Effector memory CD4-positive, alpha-beta T cell (primary cell): ENCODE data around the gene ADAMTS9.

Source experiments
- DNase-seq, 3 donors: peaks; one replicate each; pipeline ENCODE4 v3.0.0-alpha.2; 2020
- H3K27ac ChIP-seq: 2 replicates; pipeline ENCODE4 v1.7.0; 2013; ENCODE audit warnings: mild to moderate bottlenecking, low read length, moderate library complexity; ENCODE audit not compliant: insufficient read depth, poor library complexity, severe bottlenecking
- H3K27me3 ChIP-seq: replicated peaks from 2 replicates; pipeline ENCODE4 v1.7.0; 2013; ENCODE audit warnings: mild to moderate bottlenecking, low read length; ENCODE audit not compliant: insufficient read depth, control insufficient read depth, poor library complexity, severe bottlenecking
- H3K36me3 ChIP-seq: 2 replicates; pipeline ENCODE4 v1.7.0; 2013; ENCODE audit warnings: mild to moderate bottlenecking, low read length, moderate library complexity; ENCODE audit not compliant: control insufficient read depth, insufficient read depth
- H3K4me1 ChIP-seq: 2 replicates; pipeline ENCODE4 v1.7.0; 2013; ENCODE audit warnings: low read length, mild to moderate bottlenecking; ENCODE audit not compliant: control insufficient read depth, insufficient read depth, poor library complexity, severe bottlenecking
- H3K4me3 ChIP-seq: 2 replicates; pipeline ENCODE4 v1.7.0; 2013; ENCODE audit warnings: low read length, low read depth, mild to moderate bottlenecking; ENCODE audit not compliant: insufficient read depth, poor library complexity, severe bottlenecking
- H3K9me3 ChIP-seq: 2 replicates; pipeline ENCODE4 v1.7.0; 2013; ENCODE audit warnings: mild to moderate bottlenecking, low read length, moderate library complexity; ENCODE audit not compliant: control insufficient read depth

ADAMTS9 gene

DNA sequence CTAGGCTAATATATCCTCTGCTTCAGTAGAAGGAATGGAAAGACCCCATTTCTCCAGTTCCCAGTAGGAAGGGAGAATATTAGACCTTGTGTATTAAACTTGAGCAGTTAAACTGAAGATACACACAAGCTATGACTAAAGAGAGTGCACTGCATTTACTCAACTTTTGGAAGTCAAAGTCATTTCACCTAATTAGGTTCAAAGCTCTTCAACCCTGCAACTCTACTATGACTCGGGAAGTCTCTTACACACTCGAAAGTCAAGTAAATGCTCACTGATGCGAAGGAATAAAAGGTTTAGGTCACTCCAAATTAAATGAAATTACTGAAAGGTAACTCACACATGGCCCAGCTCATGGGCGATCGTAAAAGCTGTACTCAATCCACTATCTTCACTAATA lies 33.8 kb downstream of the ADAMTS9 start:
- DNase-seq, result no peak
- H3K4me3 ChIP-seq, result no peak overlapping the region
- H3K9me3 ChIP-seq, result no peaks in the 10 kb centered on the region
- no peaks in the 10 kb centered on the region for H3K4me1 ChIP-seq
- H3K36me3 ChIP-seq, result no peaks in the 10 kb centered on the region
- no peak overlapping the region for H3K27ac ChIP-seq
- H3K27me3 ChIP-seq, result no peaks in the 10 kb centered on the region

DNA sequence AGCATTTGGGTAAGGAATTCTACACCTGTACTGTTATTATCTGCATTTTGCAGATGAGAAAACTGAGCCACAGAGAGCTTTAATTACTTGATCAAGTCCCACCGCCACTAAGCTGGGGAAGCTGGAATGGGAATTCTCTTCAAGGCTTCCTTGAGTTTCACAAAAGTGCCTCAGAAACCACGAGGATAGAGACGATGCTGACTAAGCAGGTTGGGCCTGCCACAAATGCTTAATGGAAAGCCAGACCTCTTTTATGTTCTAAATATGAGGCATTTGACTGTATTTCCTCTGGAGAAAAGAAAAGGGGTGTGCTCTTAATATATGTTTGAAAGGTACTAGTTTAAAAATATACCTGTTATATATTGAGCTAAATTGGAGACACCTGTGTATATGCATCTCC lies 34.7 kb downstream of the ADAMTS9 start:
- Histone ChIP-seq H3K4me3 (no peak overlapping the region), H3K27ac (no peak overlapping the region), H3K36me3 (no peaks in the 10 kb centered on the region), H3K27me3 (no peaks in the 10 kb centered on the region), H3K9me3 (no peaks in the 10 kb centered on the region), H3K4me1 (no peaks in the 10 kb centered on the region)
- no peak for DNase-seq

DNA sequence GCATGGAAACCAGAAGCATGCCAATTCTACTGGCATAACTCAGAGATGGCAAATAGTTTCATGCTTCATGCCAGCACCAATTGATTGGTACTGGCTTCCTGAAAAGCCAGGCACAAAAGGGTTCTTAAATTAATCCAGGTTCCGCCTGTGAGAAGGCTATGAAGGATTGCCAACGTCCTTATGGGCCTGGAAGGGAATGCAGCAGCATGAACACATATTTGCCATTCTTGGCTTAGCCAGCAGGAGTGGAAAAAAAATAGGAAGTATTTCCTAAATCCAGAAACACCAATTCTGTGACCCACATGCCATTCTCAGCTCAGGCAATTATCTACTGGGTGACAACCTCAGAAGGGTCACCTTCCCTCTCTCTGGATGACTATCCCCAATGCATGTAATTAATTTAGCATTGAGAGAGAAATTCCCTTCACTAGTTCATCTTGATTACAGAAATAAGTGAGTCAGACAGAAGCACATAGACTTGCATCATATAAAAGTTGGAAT lies 36.0 kb downstream of the ADAMTS9 start:
- Histone ChIP-seq H3K27me3 (no peaks in the 10 kb centered on the region), H3K27ac (no peak overlapping the region), H3K9me3 (no peaks in the 10 kb centered on the region), H3K36me3 (no peaks in the 10 kb centered on the region), H3K4me1 (no peaks in the 10 kb centered on the region), H3K4me3 (no peak overlapping the region)
- DNase-seq, result no peak

DNA sequence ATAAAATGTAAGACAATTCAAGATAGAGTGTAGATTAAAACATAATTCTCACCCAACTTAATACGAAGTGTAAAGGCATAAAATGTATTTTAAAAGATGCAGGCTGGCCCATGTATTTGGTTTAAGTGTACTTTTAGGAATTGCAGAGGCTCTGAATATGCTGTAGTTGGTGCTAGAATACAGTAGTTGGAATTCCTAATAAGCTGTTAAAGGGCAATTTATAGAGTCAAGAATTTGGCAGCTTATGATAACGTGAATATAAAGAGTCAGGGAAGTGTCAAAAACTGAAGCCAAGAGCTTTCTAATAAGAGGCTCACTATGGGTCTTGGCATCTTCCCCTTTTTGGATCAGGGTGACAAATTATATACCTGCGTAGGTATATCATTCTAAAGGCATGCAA lies 36.5 kb downstream of the ADAMTS9 start:
- Histone ChIP-seq H3K4me3 (no peak overlapping the region), H3K9me3 (no peaks in the 10 kb centered on the region), H3K27me3 (no peaks in the 10 kb centered on the region), H3K4me1 (no peaks in the 10 kb centered on the region), H3K36me3 (no peaks in the 10 kb centered on the region), H3K27ac (no peak overlapping the region)
- DNase-seq, result no peak

DNA sequence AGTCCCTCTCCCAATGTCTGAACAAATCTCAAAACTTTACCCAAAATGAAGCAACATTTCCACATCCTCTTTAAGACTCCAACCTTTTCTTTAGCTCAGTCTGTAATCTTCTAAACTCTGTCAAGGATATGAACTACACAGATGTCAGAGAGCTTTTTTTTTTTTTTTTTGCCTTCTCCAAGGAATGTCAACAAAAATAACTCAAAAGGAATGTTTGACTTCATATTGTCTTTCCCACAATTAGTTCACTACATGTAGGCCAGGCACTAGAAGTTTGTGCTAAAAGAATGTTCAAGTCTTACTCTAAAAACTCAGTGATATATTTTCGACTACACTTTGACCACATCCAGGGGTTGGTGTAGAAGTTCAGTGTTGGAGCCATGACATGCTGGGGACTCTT lies 37.1 kb downstream of the ADAMTS9 start:
- no peaks in the 10 kb centered on the region for H3K27me3 ChIP-seq
- H3K4me1 ChIP-seq, result no peaks in the 10 kb centered on the region
- H3K27ac ChIP-seq, result no peak overlapping the region
- H3K36me3 ChIP-seq, result no peaks in the 10 kb centered on the region
- no peaks in the 10 kb centered on the region for H3K9me3 ChIP-seq
- no peak overlapping the region for H3K4me3 ChIP-seq
- DNase-seq, result no peak

DNA sequence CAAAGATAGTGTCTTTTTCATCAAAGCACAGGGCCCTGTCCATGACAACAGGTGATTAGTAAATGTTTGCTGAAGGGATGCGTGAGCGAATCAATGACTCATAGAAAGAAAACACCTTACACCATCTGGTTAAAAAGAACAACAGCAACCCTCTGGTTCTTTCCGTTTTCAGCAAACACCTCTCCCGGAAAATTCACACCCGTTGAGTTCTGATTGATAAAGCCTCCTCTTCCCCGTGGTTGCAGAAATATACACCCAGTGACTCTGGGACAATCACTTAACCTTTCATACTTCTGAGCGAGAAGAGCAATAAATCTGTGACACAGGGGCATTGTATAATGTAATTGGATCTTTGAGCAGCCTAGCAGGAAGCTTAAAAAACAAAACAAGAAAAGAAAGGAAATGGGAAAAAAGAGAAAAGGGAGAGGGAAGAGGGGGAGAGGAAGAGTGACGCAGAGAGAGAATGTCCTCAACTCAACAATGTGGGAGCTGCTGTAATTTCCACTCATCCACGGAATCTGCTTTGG lies 37.6 kb downstream of the ADAMTS9 start:
- no peak for DNase-seq
- Histone ChIP-seq H3K27me3 (no peaks in the 10 kb centered on the region), H3K4me1 (no peaks in the 10 kb centered on the region), H3K4me3 (no peak overlapping the region), H3K27ac (no peak overlapping the region), H3K36me3 (no peaks in the 10 kb centered on the region), H3K9me3 (no peaks in the 10 kb centered on the region)

DNA sequence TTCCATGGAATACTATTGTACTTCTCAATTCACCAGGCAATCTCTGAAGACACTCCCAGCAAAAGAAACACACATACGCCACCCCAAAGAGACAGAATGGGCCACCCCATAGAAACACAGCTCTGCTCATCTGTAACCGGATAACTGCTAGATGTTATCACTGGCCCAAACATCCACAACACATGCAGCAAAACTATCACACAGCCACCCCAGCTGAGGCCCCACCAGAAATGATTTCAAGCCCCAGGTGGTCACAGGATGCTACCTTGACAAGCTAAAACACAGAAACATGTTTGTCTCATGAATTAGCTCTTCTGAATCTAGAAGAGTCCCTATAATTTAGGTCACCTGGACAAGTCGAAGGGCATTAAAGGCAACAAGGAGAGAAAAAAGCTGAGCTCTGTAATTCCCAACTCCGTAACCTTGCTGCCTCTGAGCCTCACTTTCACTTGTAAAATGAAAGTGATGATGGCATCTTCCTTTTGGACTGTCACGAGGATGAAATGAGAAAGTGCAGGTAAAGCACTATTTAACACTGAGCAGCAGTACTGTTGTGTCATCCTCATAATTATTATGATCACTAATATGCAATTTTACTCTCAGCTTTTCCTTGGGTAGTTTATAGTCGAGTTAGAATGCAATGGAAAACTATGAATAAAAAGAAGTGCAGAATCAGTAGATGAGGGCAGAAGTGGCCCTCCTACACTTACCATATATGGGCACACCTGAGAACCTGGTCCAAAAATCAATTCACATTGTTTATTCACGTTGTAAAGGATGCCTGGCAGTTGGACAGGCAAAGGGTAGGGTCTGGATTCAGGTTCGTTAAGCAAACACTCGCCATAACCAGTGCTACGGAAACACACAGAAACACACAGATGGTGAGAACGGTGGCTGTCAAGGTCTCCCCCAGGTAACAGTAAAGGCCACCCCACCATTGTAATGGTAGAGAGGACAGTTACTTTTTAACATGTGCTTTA lies 38.6 kb downstream of the ADAMTS9 start:
- H3K27me3 ChIP-seq, result no peaks in the 10 kb centered on the region
- no peak for DNase-seq
- no peaks in the 10 kb centered on the region for H3K9me3 ChIP-seq
- H3K4me1 ChIP-seq, result no peaks in the 10 kb centered on the region
- no peak overlapping the region for H3K4me3 ChIP-seq
- H3K27ac ChIP-seq, result no peak overlapping the region
- no peaks in the 10 kb centered on the region for H3K36me3 ChIP-seq

DNA sequence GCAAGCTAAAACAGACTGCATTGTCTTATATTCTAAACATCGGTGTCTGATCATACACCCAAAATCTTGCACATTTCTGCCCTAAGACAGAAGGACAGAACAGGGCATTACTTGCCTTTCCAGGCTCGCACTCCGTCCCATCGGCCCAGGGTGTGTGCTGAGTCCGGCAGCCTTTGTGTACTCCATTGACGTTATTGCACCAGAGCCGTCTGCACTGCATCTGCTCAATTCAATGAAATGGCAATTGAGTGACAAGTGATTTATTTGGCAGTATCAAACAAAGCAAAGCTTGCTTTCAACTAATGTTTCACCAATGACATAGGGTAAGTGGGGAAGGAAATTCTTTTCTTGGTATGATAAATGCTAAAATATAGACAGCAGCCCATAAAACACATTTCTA lies 40.0 kb downstream of the ADAMTS9 start:
- Histone ChIP-seq H3K27me3 (no peaks in the 10 kb centered on the region), H3K4me3 (no peak overlapping the region), H3K36me3 (no peaks in the 10 kb centered on the region)

DNA sequence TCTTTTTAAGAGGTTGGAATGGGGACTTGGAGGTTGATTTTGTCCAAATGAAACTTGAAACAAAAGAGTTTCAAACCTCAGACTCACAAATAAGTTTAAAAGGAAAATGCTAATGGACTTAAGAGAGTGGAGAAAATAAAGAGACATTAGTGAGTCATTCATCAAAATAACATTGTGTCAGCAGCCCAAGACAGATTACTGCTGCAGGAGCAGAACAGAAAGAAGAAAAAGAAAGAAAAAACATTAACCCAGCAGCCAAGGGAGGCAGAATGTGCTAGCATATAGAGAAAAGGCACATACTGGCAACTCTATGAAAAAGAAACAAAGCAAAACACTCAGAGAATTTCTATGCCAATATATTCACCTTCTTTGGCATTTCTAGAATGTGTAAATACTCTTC lies 42.6 kb downstream of the ADAMTS9 start:
- no peak overlapping the region for H3K4me3 ChIP-seq
- H3K4me1 ChIP-seq, result no peaks in the 10 kb centered on the region
- no peak for DNase-seq
- no peak overlapping the region for H3K27ac ChIP-seq
- H3K9me3 ChIP-seq, result no peaks in the 10 kb centered on the region
- H3K27me3 ChIP-seq, result no peaks in the 10 kb centered on the region
- H3K36me3 ChIP-seq, result no peaks in the 10 kb centered on the region

More for the DNA sequence above, 40.0 kb downstream of the ADAMTS9 start:
- Histone ChIP-seq H3K9me3 (no peaks in the 10 kb centered on the region), H3K4me1 (no peaks in the 10 kb centered on the region), H3K27ac (no peak overlapping the region)
- DNase-seq, result no peak

DNA sequence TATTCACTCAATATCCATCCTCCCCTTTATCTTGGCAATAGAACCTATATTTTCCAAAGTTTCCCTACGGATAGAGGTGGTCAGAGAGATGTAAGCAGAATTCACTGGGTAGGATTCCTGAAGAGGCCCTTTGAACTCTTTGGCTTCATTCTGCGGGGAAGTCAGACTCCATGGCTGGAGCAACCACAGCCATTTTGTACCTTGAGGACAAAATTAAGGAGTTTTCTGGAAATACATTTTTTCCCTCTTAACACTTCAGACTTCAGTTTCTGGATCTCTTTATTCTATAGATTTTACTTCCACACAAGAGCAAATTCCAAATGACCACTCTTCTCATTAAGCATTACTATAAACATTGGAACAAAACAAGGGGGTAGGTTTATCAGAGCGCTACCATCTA lies 43.3 kb downstream of the ADAMTS9 start:
- Histone ChIP-seq H3K27me3 (no peaks in the 10 kb centered on the region), H3K4me3 (no peak overlapping the region), H3K36me3 (no peaks in the 10 kb centered on the region), H3K4me1 (no peaks in the 10 kb centered on the region), H3K9me3 (no peaks in the 10 kb centered on the region), H3K27ac (no peak overlapping the region)
- DNase-seq, result no peak
